GM04504 (cell line): ENCODE data around the gene VPS16.

ENCODE experiments used
- DNase-seq: peaks from one replicate; pipeline ENCODE4 v3.0.0-alpha.2; 2012; ENCODE audit warnings: low read depth

Gene VPS16

DNA sequence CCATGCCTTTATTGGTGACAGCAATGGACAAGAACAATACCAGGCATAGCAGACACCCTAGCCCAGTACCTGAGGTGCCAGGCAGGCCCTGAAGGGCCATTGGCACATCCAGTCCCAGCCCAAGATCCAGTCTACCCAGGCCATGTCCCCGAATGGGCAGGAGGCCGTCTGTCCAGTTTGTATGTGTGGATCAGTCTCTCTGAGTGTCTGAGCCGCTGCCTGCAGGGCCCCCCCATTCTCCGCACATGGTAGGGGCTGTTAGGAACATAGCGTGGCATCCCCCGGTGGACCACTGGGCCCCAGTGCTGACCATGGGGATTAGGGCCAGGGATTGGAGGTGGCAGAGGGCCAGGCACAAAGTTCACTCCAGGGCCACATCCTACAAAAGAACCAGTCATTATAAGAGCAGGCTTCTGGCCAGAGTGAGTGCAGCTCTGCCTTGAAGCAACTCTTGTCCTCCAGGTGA is 5.2 kb upstream of the VPS16 start:
- DNase-seq = no peak

DNA sequence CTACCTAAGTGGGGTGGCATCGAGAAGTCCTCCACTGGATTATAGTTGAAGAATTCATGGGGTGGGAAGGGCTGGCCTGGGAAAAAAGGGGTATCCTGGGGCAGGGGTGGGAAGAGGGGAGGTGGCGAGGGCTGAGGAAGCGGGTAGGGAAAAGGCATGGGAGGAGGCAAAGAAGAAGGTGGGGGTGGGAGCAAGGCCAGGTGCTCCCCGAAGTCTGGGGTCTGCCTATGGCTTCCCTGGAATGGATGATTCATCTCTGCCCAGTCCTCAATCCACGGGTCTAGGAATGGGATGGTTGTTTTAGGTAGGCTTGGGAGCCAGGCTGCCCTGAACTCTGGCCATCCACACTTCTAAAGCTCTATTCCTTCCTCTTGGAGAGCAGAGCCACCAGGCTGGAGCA is 4.5 kb upstream of the VPS16 start:
- DNase-seq = no peak

DNA sequence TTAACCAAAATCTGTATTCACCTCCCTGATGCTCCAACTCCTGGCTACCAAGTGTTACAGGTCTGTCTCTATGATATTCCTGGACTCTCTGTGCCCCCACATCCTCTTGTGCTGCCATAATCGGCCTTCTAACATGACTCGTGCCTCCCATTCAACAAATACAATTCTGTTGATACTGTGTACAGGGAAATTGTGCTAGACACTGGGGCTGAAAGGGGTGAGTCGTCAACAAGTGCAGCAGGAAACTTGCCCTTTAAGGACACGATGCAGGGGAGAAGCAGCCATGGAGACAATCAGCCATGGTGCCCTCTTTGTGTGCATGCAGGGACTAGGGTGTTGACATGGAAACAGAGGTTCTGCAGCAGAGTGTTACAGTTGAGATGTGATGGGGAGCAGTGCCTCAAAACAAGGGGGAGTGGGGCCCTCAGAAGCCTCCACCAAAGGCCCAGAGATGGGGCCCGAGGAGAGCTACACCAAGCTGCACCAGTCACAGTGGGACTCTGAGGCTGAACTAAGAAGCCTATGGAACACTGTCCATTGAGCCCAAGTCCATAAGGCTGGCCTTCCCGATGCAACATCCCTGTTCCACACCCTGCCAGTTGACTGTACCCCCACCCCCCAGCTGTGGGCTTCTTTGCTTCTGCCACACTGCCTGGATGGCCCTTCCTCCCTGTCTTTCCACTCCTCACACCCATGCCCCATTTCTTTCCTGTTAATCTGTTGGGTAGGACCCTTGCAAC is 3.2 kb upstream of the VPS16 start:
- no peak for DNase-seq

DNA sequence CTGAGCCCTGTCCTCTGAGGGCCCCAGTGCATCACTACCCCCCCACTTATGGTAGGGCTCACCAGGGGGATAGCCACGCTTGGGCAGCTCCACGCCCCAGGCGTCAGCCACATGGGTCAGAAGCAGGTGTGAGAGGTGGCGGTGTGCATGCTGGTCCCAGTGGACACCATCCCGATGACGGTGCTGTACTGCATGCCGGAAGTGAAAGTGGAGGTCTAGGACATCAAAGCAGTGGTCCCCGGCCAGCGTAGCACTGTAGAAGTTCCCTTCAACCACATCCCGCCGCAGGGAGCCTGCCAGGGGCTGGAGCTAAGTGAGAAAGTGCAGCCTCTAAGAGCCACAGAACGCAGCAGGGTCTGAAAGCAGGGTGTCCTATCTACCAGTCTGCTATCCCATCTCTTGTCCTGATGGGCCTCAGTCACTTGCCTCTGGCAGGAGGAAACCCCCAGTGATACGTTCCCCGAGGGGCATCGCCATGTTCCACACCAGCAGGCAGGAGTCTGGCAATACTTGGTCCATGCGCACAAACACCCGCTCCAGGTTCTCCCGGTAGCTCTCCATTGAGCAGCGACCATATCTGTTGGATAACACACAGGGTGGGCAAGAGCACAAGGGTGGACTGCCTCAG is 2.3 kb upstream of the VPS16 start:
- DNase-seq = no peak

- DNase-seq = no peak
Measured at GRCh38 chr20:2838847-2839671, 1.5 kb upstream of the VPS16 start.

- no peak for DNase-seq
Measured at GRCh38 chr20:2839732-2840137, 810 bp upstream of the VPS16 start.

DNA sequence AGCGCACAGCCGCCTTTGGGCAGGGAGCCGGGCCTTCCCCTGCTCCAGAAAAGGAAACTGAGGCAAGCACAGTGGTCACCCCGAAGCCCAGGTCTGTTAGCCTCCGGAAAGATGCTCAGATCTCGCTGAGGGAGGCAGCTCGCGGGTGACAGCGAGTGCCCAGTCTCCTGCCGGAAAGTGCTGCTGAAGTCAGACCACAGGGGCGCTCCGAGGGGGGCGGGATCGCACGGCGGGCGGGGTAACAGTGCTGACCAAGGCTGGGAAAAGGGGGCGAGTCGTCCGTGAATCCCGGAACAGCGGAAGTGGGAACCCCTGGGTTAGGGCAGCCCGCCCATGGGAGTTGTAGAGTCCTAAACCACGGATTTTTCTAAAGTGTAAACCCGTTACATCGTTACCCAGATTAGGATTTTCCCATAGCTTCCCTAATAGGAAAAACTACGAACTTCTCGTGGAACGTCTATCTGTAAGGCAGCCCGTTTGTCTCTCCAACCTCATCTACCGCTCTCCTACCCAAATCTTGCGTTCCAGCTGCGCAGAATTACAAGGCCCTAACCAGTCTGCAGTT is 504 bp downstream of the VPS16 start:
- peak; percentile 40 for DNase-seq

- DNase-seq = no peak
Measured at GRCh38 chr20:2845607-2846006, 5.1 kb downstream of the VPS16 start.

GRCh38 chr20:2846698-2847097 is 6.2 kb downstream of the VPS16 start:
- no peak for DNase-seq

DNA sequence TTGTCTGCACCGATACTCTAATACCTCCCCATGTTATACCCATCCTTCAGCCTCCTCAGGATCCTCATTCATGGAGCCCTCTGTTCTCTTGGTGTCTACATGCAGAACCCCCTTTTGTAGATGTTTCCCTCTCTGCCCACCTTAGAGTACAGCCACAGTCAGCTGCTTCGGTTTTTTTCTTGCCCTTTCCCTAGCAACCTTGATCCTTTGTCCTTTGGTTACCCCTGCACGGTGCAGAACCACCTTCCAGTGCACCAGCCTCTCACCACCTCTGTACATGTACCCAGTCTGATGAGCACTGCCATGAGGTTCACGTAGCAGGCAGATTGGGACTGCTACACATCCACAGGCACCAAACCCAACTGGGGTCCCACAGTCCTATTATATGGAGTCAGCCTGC is 7.3 kb downstream of the VPS16 start:
- no peak for DNase-seq

DNA sequence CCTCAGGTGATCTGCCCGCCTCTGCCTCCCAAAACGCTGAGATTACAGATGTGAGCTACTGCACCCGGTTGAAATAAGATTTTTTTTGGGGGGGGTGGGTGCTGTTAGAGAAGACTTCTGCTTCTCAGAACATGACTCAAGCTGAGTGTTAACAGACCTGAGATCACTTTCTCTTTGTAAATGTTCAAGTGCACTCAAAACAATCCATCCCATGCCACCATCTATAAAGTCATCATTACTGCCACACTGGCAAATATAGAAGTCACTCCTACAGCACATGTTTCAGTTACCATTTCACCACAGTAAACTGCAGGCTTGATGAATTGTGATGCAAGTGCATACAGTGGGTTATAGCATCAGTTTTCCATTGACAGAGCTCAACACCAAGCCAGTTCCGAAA is 9.0 kb downstream of the VPS16 start:
- DNase-seq = no peak

DNA sequence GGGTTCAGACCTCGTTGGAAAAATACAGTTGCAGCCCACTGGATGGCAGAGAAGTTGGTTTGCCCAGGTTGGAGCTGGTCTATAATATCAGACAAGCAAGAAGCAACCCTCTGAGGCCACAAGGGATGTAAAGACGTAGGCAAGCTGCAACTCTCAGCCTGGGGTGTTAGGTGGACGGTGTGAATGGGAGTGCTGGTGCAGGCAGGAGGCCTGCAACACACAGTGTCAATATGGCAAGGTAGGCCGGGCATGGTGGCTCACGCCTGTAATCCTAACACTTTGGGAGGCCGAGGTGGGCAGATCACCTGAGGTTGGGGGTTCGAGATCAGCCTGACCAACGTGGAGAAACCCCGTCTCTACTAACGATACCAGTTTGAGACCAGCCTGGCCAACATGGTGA is 10.5 kb downstream of the VPS16 start:
- no peak for DNase-seq

GRCh38 chr20:2858591-2858990 is 18.0 kb downstream of the VPS16 start:
- DNase-seq = no peak

DNA sequence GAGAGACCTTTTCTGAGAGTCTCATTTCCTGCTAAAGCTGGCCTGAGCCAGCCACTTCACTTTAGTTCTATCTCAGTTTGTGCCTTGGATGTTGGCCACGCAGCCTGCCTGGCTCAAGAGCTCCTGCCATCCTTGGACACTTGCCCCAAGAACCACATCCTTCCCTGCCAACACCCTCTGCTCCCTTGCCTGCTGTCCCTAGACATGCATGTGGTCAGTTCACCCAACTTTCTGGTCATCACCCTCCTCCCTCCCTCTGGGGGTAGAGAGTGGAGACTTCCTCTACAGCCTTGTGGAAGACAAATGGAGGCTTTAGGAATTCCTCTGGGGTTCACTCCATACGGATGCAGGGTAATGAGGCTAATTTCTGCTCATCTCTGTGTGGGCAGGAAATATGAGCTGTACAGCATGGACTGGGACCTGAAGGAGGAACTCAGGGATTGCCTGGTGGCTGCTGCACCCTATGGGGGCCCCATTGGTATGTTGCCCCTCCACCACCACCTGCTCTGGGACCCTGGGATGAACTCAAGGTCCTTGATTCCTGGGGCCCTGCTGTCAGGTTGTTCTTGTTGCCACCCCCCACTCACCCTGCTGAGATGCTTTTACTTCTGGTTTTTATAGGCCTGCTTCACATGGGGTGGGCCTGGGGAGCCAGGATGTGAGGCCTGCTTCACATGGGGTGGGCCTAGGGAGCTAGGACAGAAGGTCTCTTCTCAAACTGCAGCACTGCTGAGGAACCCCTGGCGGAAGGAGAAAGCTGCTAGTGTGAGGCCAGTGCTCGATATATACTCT is 19.0 kb downstream of the VPS16 start:
- peak; percentile 48 for DNase-seq

DNA sequence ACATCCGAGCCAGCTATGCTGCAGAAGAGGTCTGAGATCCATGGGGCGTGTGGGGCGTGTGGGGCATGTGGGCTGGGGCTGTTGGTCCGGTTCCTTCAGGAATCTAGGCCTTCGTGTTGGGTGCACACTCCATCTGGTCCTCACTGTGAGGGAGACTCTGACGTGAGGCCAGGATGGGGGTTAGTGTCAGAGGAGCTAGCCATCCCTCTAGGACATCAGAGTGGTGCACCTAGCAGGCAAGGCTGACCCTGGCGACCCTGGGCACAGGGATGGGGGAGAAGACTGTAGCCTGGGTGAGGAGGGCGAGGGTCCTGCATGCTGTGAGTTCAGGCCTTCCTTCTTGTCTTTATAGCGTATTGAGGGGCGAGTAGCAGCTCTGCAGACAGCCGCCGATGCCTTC is 24.1 kb downstream of the VPS16 start:
- DNase-seq = no peak

DNA sequence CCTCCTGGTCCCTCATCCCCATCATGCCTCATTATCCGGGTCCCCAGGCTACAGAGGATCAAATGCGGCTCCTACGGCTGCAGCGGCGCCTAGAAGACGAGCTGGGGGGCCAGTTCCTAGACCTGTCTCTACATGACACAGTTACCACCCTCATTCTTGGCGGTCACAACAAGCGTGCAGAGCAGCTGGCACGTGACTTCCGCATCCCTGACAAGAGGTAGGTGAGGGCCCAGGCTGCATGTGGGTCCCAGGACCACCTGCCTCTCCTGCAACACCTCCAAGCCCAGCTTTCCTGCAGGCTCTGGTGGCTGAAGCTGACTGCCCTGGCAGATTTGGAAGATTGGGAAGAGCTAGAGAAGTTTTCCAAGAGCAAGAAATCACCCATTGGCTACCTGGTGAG is 24.6 kb downstream of the VPS16 start:
- DNase-seq = no peak

DNA sequence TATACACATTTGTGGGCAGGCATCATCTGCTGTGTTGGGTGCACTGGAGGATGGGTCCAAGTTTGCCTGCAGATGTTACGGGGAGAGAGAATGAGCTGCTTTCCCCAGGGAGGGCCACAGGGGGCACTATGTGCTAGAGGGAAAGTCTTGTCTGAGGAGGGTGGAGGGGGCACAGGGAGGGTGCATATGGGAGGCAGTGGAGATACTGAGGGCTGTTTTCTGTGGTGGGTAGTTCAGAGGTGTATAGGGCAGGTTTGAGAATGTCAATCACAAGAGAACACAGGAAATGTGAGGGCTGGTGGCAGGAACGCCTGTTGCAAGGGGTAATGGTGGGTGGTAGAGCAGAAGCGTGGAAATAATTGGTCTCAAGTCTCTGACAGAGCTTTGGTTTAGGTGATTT is 25.1 kb downstream of the VPS16 start:
- DNase-seq = no peak

- DNase-seq = no peak
Measured at GRCh38 chr20:2866236-2866635, 25.7 kb downstream of the VPS16 start.

- no peak for DNase-seq
Measured at GRCh38 chr20:2867081-2867864, 26.7 kb downstream of the VPS16 start.

GRCh38 chr20:2869381-2869780 is 28.8 kb downstream of the VPS16 start:
- no peak for DNase-seq

GRCh38 chr20:2871111-2871465 is 30.5 kb downstream of the VPS16 start:
- no peak for DNase-seq
